BJ (cell line): ENCODE results near the gene KIAA1958. TPM values are rescaled to one million over a fixed set of nuclear protein-coding genes. Genes with fewer than 3 reads are reported as not detected.

Experiments used
- CTCF ChIA-PET: fragments of 350-600 bp; formaldehyde crosslinking; extraction: SDS; loops from one replicate; lab custom pipeline; 2021; ENCODE audit warnings: antibody characterized with exemption, inconsistent platforms; lab: Yijun Ruan, JAX
- POLR2A ChIA-PET: fragments of 300-600 bp; sonication (Branson Sonifier 250); formaldehyde crosslinking; extraction: SDS; loops from one replicate; lab custom pipeline; 2021; ENCODE audit warnings: antibody characterized with exemption; lab: Charles Lee
- DNase-seq: peaks from one replicate; pipeline ENCODE4 v3.0.0-alpha.2; 2011; ENCODE audit warnings: low read depth
- H3K27me3 ChIP-seq: 2 replicates; pipeline ENCODE4 v1.6.0; 2011; ENCODE audit warnings: low read length; ENCODE audit not compliant: control insufficient read depth, insufficient read depth
- H3K36me3 ChIP-seq: 2 replicates; pipeline ENCODE4 v1.5.1; 2011; ENCODE audit warnings: low read length; ENCODE audit not compliant: control insufficient read depth, insufficient read depth
- H3K4me3 ChIP-seq: 2 replicates; pipeline ENCODE4 v1.5.1; 2011; ENCODE audit warnings: low read depth, mild to moderate bottlenecking, control low read depth, low read length
- polyA plus RNA-seq: library from polyadenylated mRNA; depleted of rRNA; stranded (reverse); fragments of >200 nt; gene quantifications from 2 replicates; pipeline ENCODE4 v1.2.3, GENCODE V29; 2011
- TF ChIP-seq, protein P1 (sequence below): IDR thresholded peaks from 2 replicates; pipeline ENCODE4 v1.5.1; 2011; ENCODE audit warnings: low read depth, mild to moderate bottlenecking, control low read depth, inconsistent platforms, low read length, moderate library complexity; ENCODE audit not compliant: insufficient read depth

The KIAA1958 gene
- polyA plus RNA-seq, 1 experiment: 2.2 TPM

DNA sequence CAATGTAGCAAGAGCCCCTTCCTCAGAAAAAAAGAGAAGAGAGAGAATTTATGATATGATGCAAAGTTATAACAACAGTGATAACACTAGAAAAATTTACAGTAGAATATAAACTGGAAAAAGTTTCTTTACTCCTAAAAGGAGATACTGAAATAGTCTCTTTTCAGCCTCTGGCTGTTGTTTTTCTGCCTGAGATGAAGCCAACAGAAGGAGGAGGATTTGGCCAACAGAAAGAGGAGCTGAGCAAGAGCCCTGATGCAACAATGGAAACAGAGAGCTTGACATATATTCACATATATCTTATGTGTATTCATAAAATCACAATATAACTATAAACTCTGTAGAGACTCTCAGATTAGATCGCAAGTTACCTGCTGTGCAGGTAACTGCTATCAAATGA lies 122.2 kb downstream of the KIAA1958 start:
- POLR2A ChIA-PET: no interaction called here
- no peak for DNase-seq
- CTCF ChIA-PET: interaction anchor here (0.9 to 1.1 kb wide), 3 partner anchors 14 to 58 kb away, joined by 3 read pairs; no protein-coding TSS in a partner anchor
- Histone ChIP-seq H3K4me3 (no peak overlapping the region), H3K36me3 (no peaks in the 10 kb centered on the region), H3K27me3 (no peaks in the 10 kb centered on the region)
- TF ChIP-seq, protein P1, sequence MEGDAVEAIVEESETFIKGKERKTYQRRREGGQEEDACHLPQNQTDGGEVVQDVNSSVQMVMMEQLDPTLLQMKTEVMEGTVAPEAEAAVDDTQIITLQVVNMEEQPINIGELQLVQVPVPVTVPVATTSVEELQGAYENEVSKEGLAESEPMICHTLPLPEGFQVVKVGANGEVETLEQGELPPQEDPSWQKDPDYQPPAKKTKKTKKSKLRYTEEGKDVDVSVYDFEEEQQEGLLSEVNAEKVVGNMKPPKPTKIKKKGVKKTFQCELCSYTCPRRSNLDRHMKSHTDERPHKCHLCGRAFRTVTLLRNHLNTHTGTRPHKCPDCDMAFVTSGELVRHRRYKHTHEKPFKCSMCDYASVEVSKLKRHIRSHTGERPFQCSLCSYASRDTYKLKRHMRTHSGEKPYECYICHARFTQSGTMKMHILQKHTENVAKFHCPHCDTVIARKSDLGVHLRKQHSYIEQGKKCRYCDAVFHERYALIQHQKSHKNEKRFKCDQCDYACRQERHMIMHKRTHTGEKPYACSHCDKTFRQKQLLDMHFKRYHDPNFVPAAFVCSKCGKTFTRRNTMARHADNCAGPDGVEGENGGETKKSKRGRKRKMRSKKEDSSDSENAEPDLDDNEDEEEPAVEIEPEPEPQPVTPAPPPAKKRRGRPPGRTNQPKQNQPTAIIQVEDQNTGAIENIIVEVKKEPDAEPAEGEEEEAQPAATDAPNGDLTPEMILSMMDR: no peak

DNA sequence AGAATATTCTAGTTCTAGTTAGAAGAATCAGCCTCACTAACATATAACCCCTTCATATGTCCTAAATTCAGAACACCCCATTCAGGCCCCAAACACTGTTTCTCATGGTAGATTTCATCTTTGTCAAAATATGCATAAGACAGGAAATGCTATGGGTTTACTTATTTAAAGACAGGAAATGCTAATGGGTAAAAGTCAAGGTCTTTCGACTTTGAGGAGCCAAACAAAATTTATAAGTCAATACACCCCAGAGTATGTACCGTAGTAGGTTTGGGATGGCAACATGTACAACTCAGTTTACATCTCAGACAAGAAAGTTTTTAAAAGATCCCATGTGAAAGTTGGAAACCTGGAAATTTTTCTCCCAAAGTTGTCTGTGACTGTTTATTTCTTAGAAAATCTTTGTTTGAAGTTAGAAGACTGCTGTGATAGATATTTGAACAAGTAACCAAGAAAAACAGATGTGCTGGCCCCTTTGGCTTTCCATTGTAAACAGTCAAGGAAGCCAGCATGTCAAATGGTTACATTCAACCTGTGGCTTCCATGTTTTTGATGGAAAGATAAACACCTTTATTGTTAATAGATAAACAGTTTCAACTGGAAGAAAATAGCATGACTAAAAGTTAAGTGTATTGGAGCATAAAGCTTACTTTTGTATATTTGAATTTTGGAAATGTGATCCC lies 129.1 kb downstream of the KIAA1958 start:
- H3K27me3 ChIP-seq: no peaks in the 10 kb centered on the region
- H3K36me3 ChIP-seq: no peaks in the 10 kb centered on the region; the same call in 1 of the 2 replicates
- ChIA-PET POLR2A (interaction anchor here (0.6 to 0.7 kb wide), 2 partner anchors 35 to 263 kb away, joined by 3 read pairs; no protein-coding TSS in a partner anchor), CTCF (interaction anchor here (0.9 to 1.2 kb wide), 2 partner anchors 8 to 126 kb away, joined by 3 to 4 read pairs; no protein-coding TSS in a partner anchor)
- DNase-seq: no peak
- TF ChIP-seq, protein P1: no peak
- no peak overlapping the region for H3K4me3 ChIP-seq

DNA sequence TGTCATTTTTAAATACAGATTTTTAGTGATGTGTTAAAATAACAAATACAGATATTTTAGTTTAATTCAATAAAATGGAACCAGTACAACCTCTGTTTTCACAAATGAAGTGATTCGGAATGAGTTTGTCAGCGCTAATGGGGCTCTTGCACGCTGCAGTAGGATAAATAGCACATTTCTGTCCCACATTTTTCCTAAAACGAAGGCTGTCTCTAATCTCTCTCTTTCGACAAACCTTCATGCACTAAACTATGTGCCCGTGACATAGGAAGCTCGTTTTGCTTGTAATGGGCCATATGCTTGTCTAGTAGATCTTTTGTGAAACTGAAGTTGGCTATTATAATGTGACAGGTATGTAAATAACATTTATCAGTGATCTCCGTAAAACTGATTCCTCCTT lies 130.7 kb downstream of the KIAA1958 start:
- no peak overlapping the region for H3K4me3 ChIP-seq
- no peak for DNase-seq
- TF ChIP-seq, protein P1: no peak
- POLR2A ChIA-PET: no interaction called here
- no peaks in the 10 kb centered on the region for H3K27me3 ChIP-seq
- CTCF ChIA-PET: interaction anchor here (1.1 kb wide), 1 partner anchor 88 kb away, joined by 3 read pairs; no protein-coding TSS in a partner anchor
- no peaks in the 10 kb centered on the region; the same call in 1 of the 2 replicates for H3K36me3 ChIP-seq

DNA sequence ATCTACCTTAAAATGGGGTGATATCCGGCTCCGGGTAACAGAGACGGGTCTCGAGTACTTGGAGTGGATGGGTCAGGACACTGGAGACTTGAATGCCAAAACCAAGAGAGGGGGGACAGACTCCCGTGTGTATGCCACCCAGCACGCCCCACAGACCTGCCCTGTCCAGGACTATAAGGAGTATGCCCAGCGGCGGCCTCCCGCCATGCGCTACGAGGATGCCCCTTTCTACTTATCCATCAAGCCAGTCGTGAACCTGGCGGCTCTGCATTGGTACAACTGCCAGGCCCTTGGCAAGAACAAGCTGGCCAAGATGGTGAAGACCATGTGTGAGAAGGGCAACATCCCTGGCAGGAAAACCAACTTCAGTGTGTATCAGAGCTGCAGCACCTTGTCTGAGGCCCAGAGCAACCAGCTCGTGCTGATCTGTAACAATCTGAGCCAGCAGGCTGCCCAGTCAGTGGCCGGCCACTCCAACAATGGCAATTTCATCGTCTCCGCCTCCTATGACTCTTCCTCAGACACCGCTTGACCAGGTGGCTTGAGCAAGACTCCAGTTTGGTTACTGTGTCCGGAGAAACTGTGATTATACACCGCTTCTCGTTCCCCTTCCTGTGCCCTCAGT lies 131.9 kb downstream of the KIAA1958 start:
- no peaks in the 10 kb centered on the region for H3K27me3 ChIP-seq
- no peak overlapping the region for H3K4me3 ChIP-seq
- no peaks in the 10 kb centered on the region; the same call in 1 of the 2 replicates for H3K36me3 ChIP-seq
- POLR2A ChIA-PET: no interaction called here
- TF ChIP-seq, protein P1: no peak
- DNase-seq: no peak
- CTCF ChIA-PET: interaction anchor here (1.1 kb wide), 1 partner anchor 87 kb away, joined by 3 read pairs; no protein-coding TSS in a partner anchor

DNA sequence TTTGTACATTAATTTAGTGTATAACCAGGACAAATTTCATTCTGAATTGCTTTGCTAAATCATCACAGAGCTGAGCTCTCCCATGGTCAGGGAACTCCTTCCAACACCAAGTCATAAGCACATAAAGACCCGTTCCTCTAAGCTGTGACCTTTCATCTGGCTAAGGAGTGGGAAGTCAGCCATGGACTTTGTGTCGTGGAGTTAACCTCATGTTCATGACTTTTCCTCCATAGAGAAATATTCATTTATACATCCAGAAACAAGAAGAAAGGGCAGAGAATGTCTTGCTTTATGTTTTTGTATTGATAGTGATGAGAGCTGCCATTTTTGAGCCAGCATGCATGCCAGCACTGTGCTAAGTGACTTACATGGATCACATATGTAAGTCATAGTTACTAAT lies 133.8 kb downstream of the KIAA1958 start:
- no peak overlapping the region for H3K4me3 ChIP-seq
- CTCF ChIA-PET: interaction anchor here (0.6 kb wide), 1 partner anchor 9 kb away, joined by 5 read pairs; no protein-coding TSS in a partner anchor
- POLR2A ChIA-PET: no interaction called here
- no peaks in the 10 kb centered on the region; the same call in 1 of the 2 replicates for H3K36me3 ChIP-seq
- TF ChIP-seq, protein P1: no peak
- no peaks in the 10 kb centered on the region for H3K27me3 ChIP-seq
- no peak for DNase-seq
